GM12878 (cell line): ENCODE data around the gene STRIP2. TPM values are rescaled to one million over a fixed set of nuclear protein-coding genes. Genes with fewer than 3 reads are reported as not detected.

Experiments used
- ATAC-seq: fragments of 200-7000 bp; cut with Tn5 transposase; 3 replicates; pipeline ENCODE4 v1.9.1; 2020; ENCODE audit warnings: mild to moderate bottlenecking, moderate library complexity
- BruUV-seq: library from RNA; stranded (reverse); fragments of 400-500 nt; replicated peaks from 2 replicates; lab custom pipeline; 2021; lab: Mats Ljungman, UMichigan
- CTCF ChIA-PET: fragments of 300-600 bp; sonication (Branson Sonifier 250); formaldehyde crosslinking; extraction: SDS; loops from one replicate; lab custom pipeline; 2021; ENCODE audit warnings: inconsistent platforms; lab: Yijun Ruan, JAX
- POLR2A ChIA-PET: fragments of 350-600 bp; formaldehyde crosslinking; extraction: SDS; loops from one replicate; lab custom pipeline; 2021; ENCODE audit warnings: inconsistent platforms; lab: Charles Lee
- RAD21 ChIA-PET: fragments of 300-600 bp; sonication (Branson Sonifier 250); formaldehyde crosslinking; loops from one replicate; lab custom pipeline; 2023; ENCODE audit warnings: antibody characterized with exemption; ENCODE audit not compliant: unreplicated experiment; lab: Charles Lee
- SMC1A ChIA-PET: fragments of 300-600 bp; sonication (Branson Sonifier 250); formaldehyde crosslinking; loops from one replicate; lab custom pipeline; 2023; ENCODE audit not compliant: unreplicated experiment, uncharacterized antibody; lab: Charles Lee
- DNase-seq: peaks from one replicate; pipeline ENCODE4 v3.0.0-alpha.2; 2011; ENCODE audit warnings: low read depth, low spot score
- FAIRE-seq: peaks from 3 replicates; lab custom pipeline; 2011; peaks lifted over from hg19 to GRCh38; lab: Jason Lieb, UNC
- H2AFZ ChIP-seq: 2 replicates; pipeline ENCODE4 v1.6.0; 2011; ENCODE audit warnings: low read depth, low read length, control low read depth; ENCODE audit not compliant: control insufficient read depth
- H3K27ac ChIP-seq: 2 replicates; pipeline ENCODE4 v1.5.1; 2011; ENCODE audit warnings: control low read depth; ENCODE audit not compliant: control insufficient read depth, insufficient read depth
- H3K27me3 ChIP-seq, 2 experiments: replicated peaks in 1 of 2; 2 replicates each; pipeline versions ENCODE4 v1.6.0 to v1.6.1; 2011; ENCODE audit warnings: low read length in 1 of 2; ENCODE audit not compliant: control insufficient read depth in 2 of 2, insufficient read depth in 2 of 2
- H3K36me3 ChIP-seq, 2 experiments: 2 replicates each; pipeline ENCODE4 v1.5.1; 2011; ENCODE audit warnings: low read length in 1 of 2; ENCODE audit not compliant: control insufficient read depth in 2 of 2, insufficient read depth in 2 of 2
- H3K4me1 ChIP-seq: 2 replicates; pipeline ENCODE4 v1.6.1; 2011; ENCODE audit warnings: mild to moderate bottlenecking, low read length, moderate library complexity, mixed read lengths; ENCODE audit not compliant: control insufficient read depth, insufficient read depth
- H3K4me2 ChIP-seq: 2 replicates; pipeline ENCODE4 v1.6.0; 2011; ENCODE audit warnings: control low read depth; ENCODE audit not compliant: control insufficient read depth, insufficient read depth
- H3K4me3 ChIP-seq: fragments of 200-600 bp; sonication (generic); 2 replicates; pipeline ENCODE4 v1.5.1; 2016
- H3K79me2 ChIP-seq: 2 replicates; pipeline ENCODE4 v1.6.0; 2011; ENCODE audit warnings: low read length; ENCODE audit not compliant: control insufficient read depth, insufficient read depth
- H3K9ac ChIP-seq: 2 replicates; pipeline ENCODE4 v1.8.0; 2011; ENCODE audit warnings: low read length, control low read depth, mixed read lengths; ENCODE audit not compliant: control insufficient read depth, insufficient read depth
- H3K9me3 ChIP-seq: replicated peaks from 3 replicates; pipeline ENCODE4 v1.5.1; 2011; ENCODE audit warnings: mild to moderate bottlenecking, low read length; ENCODE audit not compliant: control insufficient read depth, insufficient read depth
- H4K20me1 ChIP-seq: 2 replicates; pipeline ENCODE4 v1.6.0; 2011; ENCODE audit not compliant: control insufficient read depth, insufficient read depth
- BCL3 ChIP-seq: IDR thresholded peaks from 2 replicates; pipeline ENCODE4 v1.6.1; 2011; ENCODE audit warnings: borderline replicate concordance, low read depth, mild to moderate bottlenecking, moderate library complexity, low read length; ENCODE audit not compliant: insufficient read depth, poor library complexity, severe bottlenecking
- BCLAF1 ChIP-seq: fragments of 450-650 bp; IDR thresholded peaks from 2 replicates; pipeline ENCODE4 v1.6.1; 2017; ENCODE audit warnings: antibody characterized with exemption, mild to moderate bottlenecking, moderate library complexity
- CHD4 ChIP-seq: fragments of 200-600 bp; sonication (generic); IDR thresholded peaks from 2 replicates; pipeline ENCODE4 v1.6.1; 2016; ENCODE audit warnings: mild to moderate bottlenecking
- CTCF ChIP-seq, 3 experiments: IDR thresholded peaks in 2 of 3; conservative IDR thresholded peaks in 1 of 3; 2 replicates each; pipeline ENCODE4 v1.5.1; 2011; ENCODE audit warnings: low read depth in 3 of 3, low read length in 3 of 3, mild to moderate bottlenecking in 3 of 3, control low read depth in 2 of 3, moderate library complexity in 2 of 3, inconsistent platforms in 1 of 3, mixed read lengths in 1 of 3; ENCODE audit not compliant: control insufficient read depth in 2 of 3, insufficient read depth in 1 of 3; ENCODE audit errors: extremely low read depth in 1 of 3
- EZH2 ChIP-seq: IDR thresholded peaks from 2 replicates; pipeline ENCODE4 v1.6.1; 2012; ENCODE audit warnings: low read depth, mild to moderate bottlenecking, control low read depth, inconsistent platforms, low read length, borderline replicate concordance; ENCODE audit not compliant: control insufficient read depth
- MAX ChIP-seq: IDR thresholded peaks from 2 replicates; pipeline ENCODE4 v1.6.1; 2012; ENCODE audit warnings: low read depth, low read length, improper control_type of control experiment
- RAD51 ChIP-seq: fragments of 450-650 bp; IDR thresholded peaks from 2 replicates; pipeline ENCODE4 v1.6.1; 2016; ENCODE audit warnings: moderate library complexity, mild to moderate bottlenecking, inconsistent platforms
- ZNF687 ChIP-seq: fragments of 450-650 bp; IDR thresholded peaks from 2 replicates; pipeline ENCODE4 v1.6.1; 2017; ENCODE audit warnings: mild to moderate bottlenecking, moderate library complexity
- WGBS: methylation state at CpG from one replicate; pipeline ENCODE4 v1.1.6; 2016; ENCODE audit warnings: low lambda C conversion rate; ENCODE audit not compliant: insufficient replicate concordance, insufficient coverage; ENCODE audit errors: missing lambda C conversion rate; 5-methylcytosine and 5-hydroxymethylcytosine counted together
- in situ Hi-C: fragments of 300-500 bp; cut with MboI; formaldehyde crosslinking; loops from 9 replicates; pipeline ENCODE4 v1.14.3; 2018; ENCODE audit warnings: mixed read lengths
- intact Hi-C: fragments of 100-400 bp; cut with micrococcal nuclease; formaldehyde crosslinking; loops from one replicate; pipeline ENCODE4 v1.14.2; 2022; ENCODE audit not compliant: unreplicated experiment
- polyA plus RNA-seq, 11 experiments: library from polyadenylated mRNA; depleted of rRNA in 4 of 11; unstranded in 6 of 11; stranded (reverse) in 5 of 11; fragments of >200 nt; fragmentation: Nextera tagmentation in 4 of 11; fragmentation: Illumina TruSeq in 1 of 11; extraction: Ambion mirVana in 4 of 11; extraction: Trizol in 1 of 11; gene quantifications; 1 replicate in 1 of 11; 2 replicates in 10 of 11; pipeline versions ENCODE4 v1.2.1 to v1.2.3, GENCODE V29; 2011 to 2016; ENCODE audit warnings: inconsistent platforms in 2 of 11, missing spikeins in 2 of 11, low read depth in 1 of 11
- total RNA-seq, 4 experiments: library from RNA; depleted of rRNA in 3 of 4; stranded (reverse); fragments of >200 nt in 3 of 4; fragmentation: Illumina TruSeq in 1 of 4; extraction: Trizol in 1 of 4; gene quantifications; 2 replicates each; pipeline versions ENCODE4 v1.2.1 to v1.2.3, GENCODE V29; 2013 to 2021

STRIP2 gene
- total and polyA plus RNA-seq, 10 of the 15 experiments (the other 5 are each of a cell fraction or from before 2014, with no cell fraction given): 0.48 to 5.8 (median 1.8) TPM

- POLR2A ChIA-PET: interaction anchor here (1.2 kb wide), 1 partner anchor 66 kb away, joined by 3 read pairs; no protein-coding TSS in a partner anchor
- H3K27me3 ChIP-seq: no peaks in the 10 kb centered on the region
- H3K79me2 ChIP-seq: no peaks in the 10 kb centered on the region
- SMC1A ChIA-PET: interaction anchor here (1.1 to 11.7 kb wide), 7 partner anchors 19 to 250 kb away, joined by 3 to 165 read pairs (median 7); partner anchors contain the start of gene STRIP2
- in situ Hi-C loops: no loop called here
- DNase-seq: no peak
- H3K9me3 ChIP-seq: no peaks in the 10 kb centered on the region
- BruUV-seq: no TSS peak
- 100% methylated on average over 1 of the region's 1 CpG for WGBS
- RAD21 ChIA-PET: interaction anchor here (1.5 to 4.6 kb wide), 2 partner anchors 34 to 99 kb away, joined by 4 to 90 read pairs; partner anchors contain the start of gene STRIP2
- no peak for ATAC-seq
- no peaks in the 10 kb centered on the region for H3K4me1 ChIP-seq
- no peak overlapping the region for H3K4me3 ChIP-seq
- no peak overlapping the region for H3K9ac ChIP-seq
- FAIRE-seq: no peak
- H3K4me2 ChIP-seq: no peak overlapping the region
- CTCF ChIA-PET: interaction anchor here (0.5 to 9.1 kb wide), 8 partner anchors 48 to 362 kb away, joined by 3 to 134 read pairs (median 22); no protein-coding TSS in a partner anchor
- H3K27ac ChIP-seq: no peak overlapping the region
- intact Hi-C loops: no loop called here
- H4K20me1 ChIP-seq: no peaks in the 10 kb centered on the region
- no peaks in the 10 kb centered on the region for H3K36me3 ChIP-seq
- H2AFZ ChIP-seq: no peak overlapping the region
- TF ChIP-seq BCLAF1 (no peak), CHD4 (no peak), EZH2 (no peak), RAD51 (no peak), ZNF687 (no peak), BCL3 (no peak), CTCF (IDR thresholded peaks at IDR 0.05 in 2 of 3, conservative IDR thresholded peaks at IDR 0.05 in 1 of 3; ENCODE audit: control insufficient read depth in 2 of 3, extremely low read depth in 1 of 3, insufficient read depth in 1 of 3, low read depth in 3 of 3, low read length in 3 of 3) (no peak), MAX (no peak)
Measured at GRCh38 chr7:129468087-129468486, 33.9 kb downstream of the STRIP2 start.
